ENCODE measurements around the gene H2BK1. TPM values are rescaled to one million over a fixed set of nuclear protein-coding genes. Genes with fewer than 3 reads are reported as not detected.
A peak's percentile ranks its signal among the peaks of the same experiment; 100 is the strongest.

H2BK1 gene
- total and polyA plus RNA-seq, 4 donors, result 0.52 TPM; not detected in 3

DNA sequence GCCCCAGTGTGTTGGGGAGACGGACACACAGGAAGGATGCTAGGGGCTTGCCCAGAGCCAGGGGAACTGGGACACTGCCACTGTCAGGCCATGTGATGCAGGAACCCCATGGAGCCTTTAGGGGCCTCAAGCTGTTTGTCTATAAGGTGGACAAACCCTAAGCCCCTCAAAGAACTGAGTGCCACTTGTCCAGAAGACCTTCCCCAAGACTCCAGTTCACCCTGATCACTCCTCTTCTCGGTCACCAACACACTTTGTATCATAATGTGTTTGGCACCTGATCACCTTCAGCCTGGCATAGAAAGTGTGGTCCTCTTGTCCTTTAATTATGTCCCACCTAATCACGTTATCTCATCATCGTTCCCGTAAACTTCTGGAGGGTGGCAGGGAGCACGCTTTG, 700 bp downstream of the H2BK1 start:
- peaks cover 0 to 3% (median 0%) of the 10 kb centered on the region in 3 donors for H3K27me3 ChIP-seq (ENCODE audit: control insufficient read depth in 3 of 3, insufficient read depth in 3 of 3, low read length in 2 of 3)
- H3K27ac ChIP-seq (ENCODE audit: low read depth in 1 of 2, low read length in 1 of 2), result no peak overlapping the region
- TF ChIP-seq, protein P1, sequence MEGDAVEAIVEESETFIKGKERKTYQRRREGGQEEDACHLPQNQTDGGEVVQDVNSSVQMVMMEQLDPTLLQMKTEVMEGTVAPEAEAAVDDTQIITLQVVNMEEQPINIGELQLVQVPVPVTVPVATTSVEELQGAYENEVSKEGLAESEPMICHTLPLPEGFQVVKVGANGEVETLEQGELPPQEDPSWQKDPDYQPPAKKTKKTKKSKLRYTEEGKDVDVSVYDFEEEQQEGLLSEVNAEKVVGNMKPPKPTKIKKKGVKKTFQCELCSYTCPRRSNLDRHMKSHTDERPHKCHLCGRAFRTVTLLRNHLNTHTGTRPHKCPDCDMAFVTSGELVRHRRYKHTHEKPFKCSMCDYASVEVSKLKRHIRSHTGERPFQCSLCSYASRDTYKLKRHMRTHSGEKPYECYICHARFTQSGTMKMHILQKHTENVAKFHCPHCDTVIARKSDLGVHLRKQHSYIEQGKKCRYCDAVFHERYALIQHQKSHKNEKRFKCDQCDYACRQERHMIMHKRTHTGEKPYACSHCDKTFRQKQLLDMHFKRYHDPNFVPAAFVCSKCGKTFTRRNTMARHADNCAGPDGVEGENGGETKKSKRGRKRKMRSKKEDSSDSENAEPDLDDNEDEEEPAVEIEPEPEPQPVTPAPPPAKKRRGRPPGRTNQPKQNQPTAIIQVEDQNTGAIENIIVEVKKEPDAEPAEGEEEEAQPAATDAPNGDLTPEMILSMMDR (IDR thresholded peaks at IDR 0.05; ENCODE audit: control extremely low read depth, extremely low read depth), result no peak
- no peak overlapping the region for H3K4me3 ChIP-seq
- H3K9me3 ChIP-seq (ENCODE audit: control insufficient read depth in 4 of 4, insufficient read depth in 3 of 4, low read length in 3 of 4), result no peaks in the 10 kb centered on the region
- no peak for DNase-seq
- peaks cover 2 to 18% (median 11%) of the 10 kb centered on the region in 4 donors for H3K36me3 ChIP-seq (ENCODE audit: control insufficient read depth in 4 of 4, insufficient read depth in 4 of 4, low read length in 4 of 4)
- WGBS, 2 donors, result 87 to 90% methylated on average over 6 of the region's 6 CpGs
- no peak overlapping the region for H3K9ac ChIP-seq (ENCODE audit: insufficient read depth in 1 of 2, low read length in 2 of 2)
- peaks cover 0 to 10% (median 5%) of the 10 kb centered on the region in 5 donors for H3K4me1 ChIP-seq (ENCODE audit: control insufficient read depth in 5 of 5, insufficient read depth in 5 of 5, low read length in 5 of 5)
- no peak for ATAC-seq (ENCODE audit: insufficient read depth, low FRiP score)

DNA sequence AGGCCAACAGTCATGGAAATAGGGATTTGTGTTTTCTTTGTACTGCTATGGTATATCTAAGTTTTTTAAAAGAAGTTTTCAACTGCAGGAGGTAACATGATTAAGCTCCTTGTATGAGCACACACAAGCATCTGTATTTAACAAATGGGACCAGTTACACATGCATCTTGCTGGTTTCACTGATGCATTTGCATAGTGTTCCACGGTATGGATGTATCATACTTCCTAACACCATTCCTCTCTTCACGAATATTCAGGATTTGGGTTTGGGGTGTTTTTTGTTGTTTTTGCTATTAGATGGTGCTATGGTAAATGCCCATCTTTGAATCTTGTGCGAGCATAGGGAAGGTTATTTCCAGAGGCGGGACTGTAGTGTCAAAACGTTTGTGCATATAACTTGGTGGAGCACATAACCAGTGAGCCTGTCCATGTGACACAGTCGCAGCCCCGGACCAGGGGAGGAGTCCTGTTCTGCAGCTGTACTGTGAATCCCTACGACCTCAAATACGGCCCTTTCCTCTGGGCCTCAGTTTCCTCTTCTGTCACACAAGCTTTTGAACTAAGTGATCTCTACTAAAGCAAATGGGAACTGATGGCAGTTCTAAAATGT, 1.9 kb downstream of the H2BK1 start:
- Histone ChIP-seq H3K4me3 (no peak overlapping the region), H3K27ac (ENCODE audit: low read depth in 1 of 2, low read length in 1 of 2) (no peak overlapping the region), H3K4me1 (ENCODE audit: control insufficient read depth in 5 of 5, insufficient read depth in 5 of 5, low read length in 5 of 5) (peaks cover 0 to 10% (median 5%) of the 10 kb centered on the region in 5 donors), H3K9ac (ENCODE audit: insufficient read depth in 1 of 2, low read length in 2 of 2) (no peak overlapping the region), H3K36me3 (ENCODE audit: control insufficient read depth in 4 of 4, insufficient read depth in 4 of 4, low read length in 4 of 4) (peaks cover 0 to 8% (median 2%) of the 10 kb centered on the region in 4 donors), H3K27me3 (ENCODE audit: control insufficient read depth in 3 of 3, insufficient read depth in 3 of 3, low read length in 2 of 3) (peaks cover 0 to 7% (median 0%) of the 10 kb centered on the region in 3 donors), H3K9me3 (ENCODE audit: control insufficient read depth in 4 of 4, insufficient read depth in 3 of 4, low read length in 3 of 4) (no peaks in the 10 kb centered on the region)
- TF ChIP-seq, protein P1 (IDR thresholded peaks at IDR 0.05; ENCODE audit: control extremely low read depth, extremely low read depth), result no peak
- ATAC-seq (ENCODE audit: insufficient read depth, low FRiP score), result no peak
- DNase-seq, result no peak
- 73 to 76% methylated on average over 9 of the region's 9 CpGs for whole genome bisulfite sequencing, 2 donors

DNA sequence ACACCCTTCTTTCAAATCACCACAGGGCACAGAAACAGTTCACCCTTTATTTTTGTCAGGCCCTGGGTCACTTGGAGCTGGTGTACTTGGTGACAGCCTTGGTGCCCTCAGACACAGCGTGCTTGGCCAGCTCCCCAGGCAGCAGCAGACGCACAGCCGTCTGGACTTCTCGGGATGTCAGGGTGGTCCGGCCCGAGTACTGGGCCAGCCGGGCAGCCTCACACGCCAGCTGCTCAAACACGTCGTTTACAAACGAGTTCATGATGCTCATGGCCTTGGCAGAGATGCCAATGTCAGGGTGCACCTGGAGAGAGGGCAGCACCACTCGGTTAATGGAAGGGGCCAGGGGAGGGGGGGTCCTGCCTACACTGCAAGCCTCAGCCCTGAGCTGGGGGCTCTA, 2.5 kb downstream of the H2BK1 start:
- DNase-seq, result peak; percentile 59 to 67 (median 60)
- WGBS, 2 donors, result 65 to 77% methylated on average over 12 of the region's 12 CpGs

More for the DNA sequence above, 2.5 kb downstream of the H2BK1 start:
- Histone ChIP-seq H3K4me1 (ENCODE audit: control insufficient read depth in 5 of 5, insufficient read depth in 5 of 5, low read length in 5 of 5) (peaks cover 0 to 10% (median 5%) of the 10 kb centered on the region in 5 donors), H3K4me3 (no peak overlapping the region), H3K9ac (ENCODE audit: insufficient read depth in 1 of 2, low read length in 2 of 2) (no peak overlapping the region), H3K27ac (ENCODE audit: low read depth in 1 of 2, low read length in 1 of 2) (no peak overlapping the region), H3K27me3 (ENCODE audit: control insufficient read depth in 3 of 3, insufficient read depth in 3 of 3, low read length in 2 of 3) (peaks cover 0 to 7% (median 0%) of the 10 kb centered on the region in 3 donors), H3K9me3 (ENCODE audit: control insufficient read depth in 4 of 4, insufficient read depth in 3 of 4, low read length in 3 of 4) (no peaks in the 10 kb centered on the region), H3K36me3 (ENCODE audit: control insufficient read depth in 4 of 4, insufficient read depth in 4 of 4, low read length in 4 of 4) (peaks cover 0 to 3% (median 0%) of the 10 kb centered on the region in 4 donors)
- TF ChIP-seq, protein P1 (IDR thresholded peaks at IDR 0.05; ENCODE audit: control extremely low read depth, extremely low read depth), result no peak
- no peak for ATAC-seq (ENCODE audit: insufficient read depth, low FRiP score)
